Hepatocyte (in vitro differentiated cells): ENCODE data around the gene IL16.

ENCODE experiments used
- CTCF ChIP-seq: fragments of 200-600 bp; sonication (generic); IDR thresholded peaks from 2 replicates; pipeline ENCODE4 v1.5.1; 2016; ENCODE audit warnings: antibody characterized with exemption, mild to moderate bottlenecking; ENCODE audit not compliant: poor library complexity
- EZH2phosphoT487 ChIP-seq: fragments of 200-600 bp; sonication (generic); IDR thresholded peaks from one replicate; pipeline ENCODE4 v1.6.1; 2018; ENCODE audit warnings: antibody characterized with exemption, mild to moderate bottlenecking, low read depth, moderate library complexity; ENCODE audit not compliant: unreplicated experiment, severe bottlenecking

GRCh38 chr15:81261172-81261811 is 64.6 kb downstream of the IL16 start:
- TF ChIP-seq CTCF (no peak), EZH2phosphoT487 (no peak)
